ENCODE measurements around the gene MZB1. TPM values are rescaled to one million over a fixed set of nuclear protein-coding genes. Genes with fewer than 3 reads are reported as not detected.
A peak's percentile ranks its signal among the peaks of the same experiment; 100 is the strongest.

The MZB1 gene
- total and polyA plus RNA-seq, 9 donors: 0.50 to 1.8 (median 1.2) TPM; not detected in 1

DNA sequence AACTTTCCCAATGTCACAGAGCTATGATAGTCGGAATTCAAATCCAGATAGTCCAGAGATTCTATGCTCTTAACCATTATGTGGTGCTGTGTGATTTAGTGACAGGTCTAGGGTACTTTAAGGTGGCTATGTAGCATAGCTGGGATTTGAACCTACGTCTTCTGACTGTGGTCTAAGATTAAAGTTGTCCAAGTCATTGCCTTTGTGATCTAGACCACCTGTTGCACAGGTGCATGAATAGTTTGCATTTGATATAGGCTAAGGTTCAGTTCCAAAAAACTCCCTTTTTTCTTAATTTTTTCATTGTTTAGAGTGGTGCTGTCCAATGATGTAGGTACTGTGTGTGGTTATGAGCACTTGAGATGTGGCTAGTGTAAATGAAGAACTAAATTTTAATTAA, 45.5 kb downstream of the MZB1 start:
- no peak for DNase-seq
- Histone ChIP-seq H3K27ac (no peak overlapping the region), H3K27me3 (no peaks in the 10 kb centered on the region), H3K36me3 (no peaks in the 10 kb centered on the region), H3K4me3 (no peak overlapping the region), H3K9me3 (no peaks in the 10 kb centered on the region), H3K4me1 (ENCODE audit: insufficient read depth) (peaks cover 13% of the 10 kb centered on the region)
- intact Hi-C loops (cut with DNase I): loop anchor here in 2 of 4 donors (5.0 kb wide), 2 partner anchors 47 to 52 kb away; partner anchors contain the start of gene MATR3 (in 1 of the 2)
- TF ChIP-seq POLR2A (IDR thresholded peaks at IDR 0.05) (no peak), EP300 (IDR thresholded peaks at IDR 0.05) (no peak)
- TF ChIP-seq, protein P1, sequence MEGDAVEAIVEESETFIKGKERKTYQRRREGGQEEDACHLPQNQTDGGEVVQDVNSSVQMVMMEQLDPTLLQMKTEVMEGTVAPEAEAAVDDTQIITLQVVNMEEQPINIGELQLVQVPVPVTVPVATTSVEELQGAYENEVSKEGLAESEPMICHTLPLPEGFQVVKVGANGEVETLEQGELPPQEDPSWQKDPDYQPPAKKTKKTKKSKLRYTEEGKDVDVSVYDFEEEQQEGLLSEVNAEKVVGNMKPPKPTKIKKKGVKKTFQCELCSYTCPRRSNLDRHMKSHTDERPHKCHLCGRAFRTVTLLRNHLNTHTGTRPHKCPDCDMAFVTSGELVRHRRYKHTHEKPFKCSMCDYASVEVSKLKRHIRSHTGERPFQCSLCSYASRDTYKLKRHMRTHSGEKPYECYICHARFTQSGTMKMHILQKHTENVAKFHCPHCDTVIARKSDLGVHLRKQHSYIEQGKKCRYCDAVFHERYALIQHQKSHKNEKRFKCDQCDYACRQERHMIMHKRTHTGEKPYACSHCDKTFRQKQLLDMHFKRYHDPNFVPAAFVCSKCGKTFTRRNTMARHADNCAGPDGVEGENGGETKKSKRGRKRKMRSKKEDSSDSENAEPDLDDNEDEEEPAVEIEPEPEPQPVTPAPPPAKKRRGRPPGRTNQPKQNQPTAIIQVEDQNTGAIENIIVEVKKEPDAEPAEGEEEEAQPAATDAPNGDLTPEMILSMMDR (IDR thresholded peaks at IDR 0.05): no peak
- 75 to 79% (median 76%) methylated on average over 2 of the region's 2 CpGs for WGBS, 3 donors

DNA sequence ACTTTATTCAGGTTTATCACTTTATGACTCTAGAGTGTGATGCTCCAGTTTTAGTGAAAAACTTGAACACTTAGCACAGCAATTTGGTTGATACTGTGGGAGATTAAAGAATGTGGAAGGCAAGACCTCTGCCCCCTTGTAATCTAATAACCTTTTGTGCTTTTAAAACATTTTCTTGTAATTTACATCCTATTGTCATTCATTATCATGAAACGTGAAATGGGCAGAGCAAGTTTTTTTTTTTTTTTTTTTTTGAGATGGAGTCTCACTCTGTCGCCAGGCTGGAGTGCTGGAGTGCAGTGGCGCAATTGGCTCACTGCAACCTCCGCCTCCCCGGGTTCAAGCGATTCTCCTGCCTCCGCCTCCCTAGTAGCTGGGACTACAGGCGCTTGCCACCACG, 46.2 kb downstream of the MZB1 start:
- intact Hi-C loops (cut with DNase I): loop anchor here in 2 of 4 donors (5.0 kb wide), 2 partner anchors 46 to 51 kb away; partner anchors contain the start of gene MATR3 (in 1 of the 2)

DNA sequence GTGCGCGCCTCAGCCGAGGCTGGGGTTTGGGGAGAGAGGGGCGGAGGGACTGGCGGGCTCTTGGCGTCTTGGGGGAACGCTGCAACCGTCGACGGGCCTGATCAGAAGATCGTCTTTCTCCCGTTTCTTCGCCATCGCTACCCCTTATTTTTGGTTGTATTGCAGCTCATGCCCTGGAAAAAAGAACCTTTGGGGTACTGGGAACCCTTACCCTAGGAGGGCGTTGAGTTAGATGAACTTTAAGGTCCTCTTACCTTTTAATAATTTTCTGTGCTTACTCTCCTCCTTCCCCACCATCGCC, 47.3 kb downstream of the MZB1 start:
- peak overlapping the region; percentile 82 to 97 for H3K27ac ChIP-seq
- DNase-seq: no peak
- peak overlapping the region; percentile 96 for H3K4me3 ChIP-seq
- no peaks in the 10 kb centered on the region for H3K27me3 ChIP-seq
- H3K9me3 ChIP-seq: no peaks in the 10 kb centered on the region
- no peaks in the 10 kb centered on the region for H3K36me3 ChIP-seq
- intact Hi-C loops (cut with DNase I): loop anchor here in 2 of 4 donors (5.0 kb wide), 2 partner anchors 45 to 50 kb away; partner anchors contain the start of gene MATR3 (in 1 of the 2)
- WGBS, 3 donors: 0% methylated on average over 16 of the region's 16 CpGs
- TF ChIP-seq, protein P1 (IDR thresholded peaks at IDR 0.05): no peak
- TF ChIP-seq EP300 (IDR thresholded peaks at IDR 0.05) (no peak), POLR2A (IDR thresholded peaks at IDR 0.05) (no peak)
- peaks cover 9% of the 10 kb centered on the region for H3K4me1 ChIP-seq (ENCODE audit: insufficient read depth)

More for the DNA sequence above, 46.2 kb downstream of the MZB1 start:
- WGBS, 3 donors: 79 to 84% (median 82%) methylated on average over 9 of the region's 9 CpGs
- Histone ChIP-seq H3K27ac (no peak overlapping the region), H3K36me3 (no peaks in the 10 kb centered on the region), H3K4me1 (ENCODE audit: insufficient read depth) (peaks cover 12% of the 10 kb centered on the region), H3K9me3 (no peaks in the 10 kb centered on the region), H3K4me3 (no peak overlapping the region), H3K27me3 (no peaks in the 10 kb centered on the region)
- TF ChIP-seq POLR2A (IDR thresholded peaks at IDR 0.05) (no peak), EP300 (IDR thresholded peaks at IDR 0.05) (no peak)
- TF ChIP-seq, protein P1 (IDR thresholded peaks at IDR 0.05): no peak
- DNase-seq: no peak

DNA sequence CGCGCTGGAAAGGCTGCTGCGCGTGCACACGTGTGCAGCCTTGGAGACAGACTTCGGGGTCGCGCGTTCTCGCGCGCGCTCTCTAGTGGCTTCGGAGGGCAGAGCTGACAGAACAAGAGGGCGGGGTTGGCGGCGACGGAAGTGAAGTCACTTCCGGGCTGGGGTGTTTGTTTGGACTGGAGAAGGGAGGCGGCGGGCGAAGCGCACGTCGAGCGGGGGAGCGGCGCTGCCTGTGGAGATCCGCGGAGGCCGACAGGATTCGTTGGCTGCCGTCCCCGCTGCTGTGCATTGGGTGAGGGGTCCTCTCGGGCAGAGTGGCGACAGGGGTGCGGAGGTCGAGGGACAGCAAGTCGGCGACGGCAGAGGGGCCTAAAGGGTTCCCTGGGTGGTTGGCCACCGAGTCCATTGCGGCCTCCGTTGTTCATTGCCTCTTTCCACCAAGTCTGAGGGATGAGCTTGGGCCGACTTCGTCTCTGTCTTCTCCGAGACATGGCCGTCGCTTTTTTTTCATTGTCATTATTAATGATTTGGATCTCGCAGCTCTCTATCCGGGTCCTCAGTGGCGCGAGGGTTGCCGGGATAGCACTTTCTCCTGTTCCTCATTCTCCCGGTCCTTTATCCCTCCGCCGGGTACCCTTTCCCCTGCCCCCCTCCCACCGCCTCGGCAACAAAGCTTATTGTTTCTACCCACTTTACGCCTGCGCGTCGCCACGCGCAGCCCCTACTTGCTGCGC, 47.9 kb downstream of the MZB1 start, which contains the start of gene PAIP2:
PAIP2 (plus strand) TSS at position 166 of the 734 bp plus-strand sequence. CDS start 21,931 bp downstream, outside the sequence.
- TF ChIP-seq, protein P1 (IDR thresholded peaks at IDR 0.05): peak; percentile 59 to 87 (median 82)
- TF ChIP-seq POLR2A (IDR thresholded peaks at IDR 0.05) (peak; percentile 98), EP300 (IDR thresholded peaks at IDR 0.05) (peak; percentile 42)

More for the DNA sequence above, 47.9 kb downstream of the MZB1 start, which contains the start of gene PAIP2:
- WGBS, 3 donors: 0% methylated on average over 53 to 66 of the region's 66 CpGs
- H3K27me3 ChIP-seq: no peaks in the 10 kb centered on the region
- H3K27ac ChIP-seq: peak within 1 kb of the TSS; percentile 82 to 97
- peak within 1 kb of the TSS; percentile 96 for H3K4me3 ChIP-seq
- peaks cover 9% of the 10 kb centered on the region for H3K4me1 ChIP-seq (ENCODE audit: insufficient read depth)
- DNase-seq: peak; percentile 98 to 99 (median 98)
- H3K36me3 ChIP-seq: no peaks in the 10 kb centered on the region
- intact Hi-C loops (cut with DNase I): loop anchor here in 2 of 4 donors (5.0 kb wide), 2 partner anchors 45 to 50 kb away; partner anchors contain the start of gene MATR3 (in 1 of the 2)
- no peaks in the 10 kb centered on the region for H3K9me3 ChIP-seq
